HepG2 (cell line): ENCODE measurements around the gene PCLO. TPM values are rescaled to one million over a fixed set of nuclear protein-coding genes. Genes with fewer than 3 reads are reported as not detected.

Experiments used
- ATAC-seq: fragments of 200-7000 bp; cut with Tn5 transposase; 3 replicates; pipeline ENCODE4 v1.9.1; 2020; ENCODE audit warnings: mild to moderate bottlenecking, moderate library complexity
- BruUV-seq: library from RNA; stranded (reverse); fragments of 400-500 nt; replicated peaks from 2 replicates; lab custom pipeline; 2021; lab: Mats Ljungman, UMichigan
- CTCF ChIA-PET: fragments of 300-600 bp; formaldehyde crosslinking; extraction: SDS; loops from one replicate; lab custom pipeline; 2021; ENCODE audit warnings: low total read pairs, inconsistent platforms, low intra/inter-chr PET ratio; lab: Yijun Ruan, JAX
- POLR2A ChIA-PET: fragments of 350-600 bp; sonication (Branson Sonifier 250); formaldehyde crosslinking; loops from one replicate; lab custom pipeline; 2020; ENCODE audit warnings: antibody characterized with exemption, inconsistent platforms; lab: Yijun Ruan, JAX
- DNase-seq: peaks from one replicate; pipeline ENCODE4 v3.0.0-alpha.2; 2015; ENCODE audit warnings: low spot score
- FAIRE-seq: peaks from 3 replicates; lab custom pipeline; 2011; peaks lifted over from hg19 to GRCh38; lab: Jason Lieb, UNC
- H2AFZ ChIP-seq: one replicate; pipeline ENCODE4 v1.6.1; 2011; ENCODE audit warnings: low read length, inconsistent platforms
- H3K27ac ChIP-seq: fragments of 300-600 bp; 3 replicates; pipeline ENCODE4 v1.8.0; 2011; ENCODE audit warnings: mixed run types, mild to moderate bottlenecking, mixed read lengths, low read length, inconsistent platforms; ENCODE audit not compliant: insufficient read depth; ENCODE audit errors: extremely low read length
- H3K27me3 ChIP-seq, 2 experiments: fragments of 200-600 bp in 1 of 2; 2 replicates in 1 of 2; 3 replicates in 1 of 2; pipeline versions ENCODE4 v1.6.0 to v1.8.0; 2011; ENCODE audit warnings: low read length in 2 of 2, mild to moderate bottlenecking in 2 of 2, moderate library complexity in 2 of 2, inconsistent platforms in 1 of 2; ENCODE audit not compliant: insufficient read depth in 2 of 2, control insufficient read depth in 1 of 2
- H3K36me3 ChIP-seq, 2 experiments: fragments of 200-600 bp in 1 of 2; replicated peaks in 1 of 2; 2 replicates in 1 of 2; 3 replicates in 1 of 2; pipeline versions ENCODE4 v1.5.1 to v1.8.0; 2011; ENCODE audit warnings: low read length in 2 of 2, inconsistent platforms in 1 of 2; ENCODE audit not compliant: insufficient read depth in 2 of 2, control insufficient read depth in 1 of 2
- H3K4me1 ChIP-seq: 2 replicates; pipeline ENCODE4 v1.5.1; 2012; ENCODE audit warnings: low read length, inconsistent platforms; ENCODE audit not compliant: insufficient read depth
- H3K4me2 ChIP-seq: 2 replicates; pipeline ENCODE4 v1.6.0; 2011; ENCODE audit warnings: low read depth, low read length, inconsistent platforms
- H3K4me3 ChIP-seq, 3 experiments: fragments of 200-600 bp in 1 of 3; sonication (generic), shearing (Covaris generic) in 1 of 3; replicated peaks in 1 of 3; 2 replicates each; pipeline ENCODE4 v1.5.1; 2011 to 2016; ENCODE audit warnings: low read length in 3 of 3, inconsistent platforms in 2 of 3, low read depth in 2 of 3, mild to moderate bottlenecking in 2 of 3, control low read depth in 1 of 3, mixed read lengths in 1 of 3; ENCODE audit not compliant: insufficient read depth in 1 of 3
- H3K79me2 ChIP-seq: one replicate; pipeline ENCODE4 v1.6.1; 2011; ENCODE audit warnings: low read length, inconsistent platforms; ENCODE audit not compliant: insufficient read depth
- H3K9ac ChIP-seq: 2 replicates; pipeline ENCODE4 v1.6.0; 2011; ENCODE audit warnings: mild to moderate bottlenecking, low read depth, low read length, inconsistent platforms; ENCODE audit not compliant: insufficient read depth
- H3K9me3 ChIP-seq: 2 replicates; pipeline ENCODE4 v1.5.1; 2012; ENCODE audit warnings: mild to moderate bottlenecking, low read length
- H4K20me1 ChIP-seq: 2 replicates; pipeline ENCODE4 v1.6.0; 2011; ENCODE audit warnings: inconsistent platforms, mild to moderate bottlenecking, low read length, moderate library complexity; ENCODE audit not compliant: insufficient read depth
- CEBPB ChIP-seq: IDR thresholded peaks from 2 replicates; pipeline ENCODE4 v1.6.1; 2011; ENCODE audit warnings: low read depth, low read length, improper control_type of control experiment, borderline replicate concordance
- CREB1 ChIP-seq, 2 experiments: fragments of 450-650 bp in 1 of 2; IDR thresholded peaks; 2 replicates each; pipeline ENCODE4 v1.6.1; 2016 to 2017; ENCODE audit warnings: control low read depth in 1 of 2, mild to moderate bottlenecking in 1 of 2, missing compliant biosample characterization in 1 of 2, missing genetic modification characterization in 1 of 2
- ERF ChIP-seq: IDR thresholded peaks from 2 replicates; pipeline ENCODE4 v1.6.1; 2018; ENCODE audit warnings: missing biosample characterization, missing genetic modification reagents
- HDAC6 ChIP-seq: fragments of 200-600 bp; sonication (generic); IDR thresholded peaks from 2 replicates; pipeline ENCODE4 v1.7.0; 2017; ENCODE audit warnings: mild to moderate bottlenecking, antibody characterized with exemption, low read length, low read depth
- HMGA1 ChIP-seq: sonication (generic); formaldehyde crosslinking; conservative IDR thresholded peaks from 2 replicates; pipeline ENCODE4 v1.4.0; 2020; ENCODE audit warnings: missing genetic modification reagents
- KLF16 ChIP-seq, 2 experiments: sonication (generic) in 1 of 2; formaldehyde crosslinking in 1 of 2; IDR thresholded peaks; 2 replicates each; pipeline versions ENCODE4 v1.6.1 to v1.8.0; 2016 to 2023; ENCODE audit warnings: missing genetic modification reagents in 2 of 2, missing compliant biosample characterization in 1 of 2
- NFE2L1 ChIP-seq: sonication (generic); formaldehyde crosslinking; IDR thresholded peaks from 2 replicates; pipeline ENCODE4 v1.4.0; 2020; ENCODE audit warnings: missing genetic modification reagents, mild to moderate bottlenecking, borderline replicate concordance
- REXO4 ChIP-seq: sonication (generic); formaldehyde crosslinking; IDR thresholded peaks from 2 replicates; pipeline ENCODE4 v1.8.0; 2022; ENCODE audit warnings: missing genetic modification reagents, mild to moderate bottlenecking, borderline replicate concordance
- ZMYM3 ChIP-seq: sonication (generic); formaldehyde crosslinking; IDR thresholded peaks from 2 replicates; pipeline ENCODE4 v1.5.1; 2020; ENCODE audit warnings: mild to moderate bottlenecking, missing genetic modification reagents
- ZNF234 ChIP-seq: sonication (generic); formaldehyde crosslinking; conservative IDR thresholded peaks from 2 replicates; pipeline ENCODE4 v1.5.1; 2020; ENCODE audit warnings: mild to moderate bottlenecking, missing genetic modification reagents
- ZNF260 ChIP-seq: sonication (generic); formaldehyde crosslinking; IDR thresholded peaks from 2 replicates; pipeline ENCODE4 v1.4.0; 2020; ENCODE audit warnings: missing genetic modification reagents, low read depth, mild to moderate bottlenecking, borderline replicate concordance
- ZNF335 ChIP-seq: sonication (generic); formaldehyde crosslinking; IDR thresholded peaks from 2 replicates; pipeline ENCODE4 v1.4.0; 2020; ENCODE audit warnings: missing genetic modification reagents
- ZNF44 ChIP-seq: sonication (generic); formaldehyde crosslinking; IDR thresholded peaks from 2 replicates; pipeline ENCODE4 v1.5.1; 2020; ENCODE audit warnings: mild to moderate bottlenecking, missing genetic modification reagents
- ZNF839 ChIP-seq: sonication (generic); formaldehyde crosslinking; IDR thresholded peaks from 2 replicates; pipeline ENCODE4 v1.4.0; 2020; ENCODE audit warnings: missing genetic modification reagents, mild to moderate bottlenecking, borderline replicate concordance
- WGBS: methylation state at CpG from one replicate; pipeline ENCODE4 v1.1.6; 2017; ENCODE audit warnings: low lambda C conversion rate; 5-methylcytosine and 5-hydroxymethylcytosine counted together
- in situ Hi-C: cut with HindIII; loops from 2 replicates; pipeline ENCODE4 v1.10.0; 2017; ENCODE audit warnings: low pct_unique_long_range_greater_than_20kb; ENCODE audit not compliant: extremely low pct_ligation_motif_present
- intact Hi-C: fragments of 100-400 bp; cut with micrococcal nuclease; formaldehyde crosslinking; loops from one replicate; pipeline ENCODE4 v1.10.0; 2022; ENCODE audit not compliant: unreplicated experiment
- polyA plus RNA-seq, 8 experiments: library from polyadenylated mRNA; depleted of rRNA in 3 of 8; stranded (reverse) in 7 of 8; unstranded in 1 of 8; fragments of >200 nt; fragmentation: Illumina TruSeq in 4 of 8; extraction: Trizol in 4 of 8; gene quantifications; 2 replicates each; pipeline versions ENCODE4 v1.2.1 to v1.2.3, GENCODE V29; 2011 to 2016; ENCODE audit warnings: low read depth in 4 of 8, missing spikeins in 1 of 8, mixed read lengths in 1 of 8; ENCODE audit not compliant: insufficient read depth in 1 of 8
- total RNA-seq, 5 experiments: library from RNA; depleted of rRNA; stranded (reverse); fragments of >200 nt; fragmentation: Illumina TruSeq; extraction: Trizol; gene quantifications; 2 replicates each; pipeline ENCODE4 v1.2.3, GENCODE V29; 2016; ENCODE audit warnings: low read depth in 1 of 5
- TF ChIP-seq, protein P1 (sequence below): sonication (generic); formaldehyde crosslinking; IDR thresholded peaks from 2 replicates; pipeline ENCODE4 v1.8.0; 2022; ENCODE audit warnings: mild to moderate bottlenecking, missing genetic modification reagents; ENCODE audit not compliant: insufficient replicate concordance
- TF ChIP-seq, protein P2 (sequence below): sonication (generic); formaldehyde crosslinking; IDR thresholded peaks from 2 replicates; pipeline ENCODE4 v1.4.0; 2020; ENCODE audit warnings: missing genetic modification reagents
- TF ChIP-seq, protein P3 (sequence below): sonication (generic); formaldehyde crosslinking; IDR thresholded peaks from 2 replicates; pipeline ENCODE4 v1.5.0; 2020; ENCODE audit warnings: mild to moderate bottlenecking, missing genetic modification reagents
- TF ChIP-seq, protein P4 (sequence below): sonication (generic); formaldehyde crosslinking; IDR thresholded peaks from 2 replicates; pipeline ENCODE4 v1.4.0; 2020; ENCODE audit warnings: missing genetic modification reagents
- TF ChIP-seq, protein P5 (sequence below): sonication (generic); formaldehyde crosslinking; IDR thresholded peaks from 2 replicates; pipeline ENCODE4 v1.4.0; 2020; ENCODE audit warnings: low read depth, mild to moderate bottlenecking, missing genetic modification reagents

PCLO gene
- total and polyA plus RNA-seq, 2 of the 13 experiments (the other 11 are each of a cell fraction or from before 2014, with no cell fraction given) = 0.07 to 0.29 TPM

DNA sequence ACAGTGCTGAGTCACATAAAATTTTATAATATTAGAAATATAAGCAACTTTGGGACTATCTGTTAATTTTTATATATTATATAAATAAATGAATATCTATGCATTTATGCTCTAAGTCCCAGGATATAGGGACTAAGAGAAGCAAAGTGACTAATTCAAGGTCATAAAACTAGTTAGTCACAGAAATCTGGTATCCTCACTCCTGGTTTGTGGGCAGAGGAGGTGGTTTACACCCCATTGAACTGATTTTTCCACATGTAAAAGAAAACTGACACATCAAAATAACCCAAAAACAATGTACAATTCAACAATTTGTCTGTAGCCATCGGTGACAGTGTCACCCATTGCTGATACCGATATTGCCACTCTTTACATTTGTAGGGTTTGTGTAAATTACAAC lies 3.0 kb downstream of the PCLO start:
- peaks cover 14% of the 10 kb centered on the region for H3K4me1 ChIP-seq
- H3K4me2 ChIP-seq = no peak overlapping the region
- no peaks in the 10 kb centered on the region for H3K9me3 ChIP-seq
- no peak for TF ChIP-seq KLF16 (CRISPR knock-in tag; IDR thresholded peaks at IDR 0.05)
- TF ChIP-seq CREB1 (IDR thresholded peaks at IDR 0.05) = no peak
- no peak for TF ChIP-seq CREB1 (CRISPR knock-in tag; IDR thresholded peaks at IDR 0.05)
- no peak for TF ChIP-seq ZNF335
- no peak for TF ChIP-seq ZMYM3
- TF ChIP-seq, protein P1, sequence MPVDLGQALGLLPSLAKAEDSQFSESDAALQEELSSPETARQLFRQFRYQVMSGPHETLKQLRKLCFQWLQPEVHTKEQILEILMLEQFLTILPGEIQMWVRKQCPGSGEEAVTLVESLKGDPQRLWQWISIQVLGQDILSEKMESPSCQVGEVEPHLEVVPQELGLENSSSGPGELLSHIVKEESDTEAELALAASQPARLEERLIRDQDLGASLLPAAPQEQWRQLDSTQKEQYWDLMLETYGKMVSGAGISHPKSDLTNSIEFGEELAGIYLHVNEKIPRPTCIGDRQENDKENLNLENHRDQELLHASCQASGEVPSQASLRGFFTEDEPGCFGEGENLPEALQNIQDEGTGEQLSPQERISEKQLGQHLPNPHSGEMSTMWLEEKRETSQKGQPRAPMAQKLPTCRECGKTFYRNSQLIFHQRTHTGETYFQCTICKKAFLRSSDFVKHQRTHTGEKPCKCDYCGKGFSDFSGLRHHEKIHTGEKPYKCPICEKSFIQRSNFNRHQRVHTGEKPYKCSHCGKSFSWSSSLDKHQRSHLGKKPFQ (CRISPR knock-in tag) = no peak
- TF ChIP-seq, protein P2, sequence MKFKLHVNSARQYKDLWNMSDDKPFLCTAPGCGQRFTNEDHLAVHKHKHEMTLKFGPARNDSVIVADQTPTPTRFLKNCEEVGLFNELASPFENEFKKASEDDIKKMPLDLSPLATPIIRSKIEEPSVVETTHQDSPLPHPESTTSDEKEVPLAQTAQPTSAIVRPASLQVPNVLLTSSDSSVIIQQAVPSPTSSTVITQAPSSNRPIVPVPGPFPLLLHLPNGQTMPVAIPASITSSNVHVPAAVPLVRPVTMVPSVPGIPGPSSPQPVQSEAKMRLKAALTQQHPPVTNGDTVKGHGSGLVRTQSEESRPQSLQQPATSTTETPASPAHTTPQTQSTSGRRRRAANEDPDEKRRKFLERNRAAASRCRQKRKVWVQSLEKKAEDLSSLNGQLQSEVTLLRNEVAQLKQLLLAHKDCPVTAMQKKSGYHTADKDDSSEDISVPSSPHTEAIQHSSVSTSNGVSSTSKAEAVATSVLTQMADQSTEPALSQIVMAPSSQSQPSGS = no peak
- TF ChIP-seq ZNF234 (CRISPR knock-in tag) = no peak
- TF ChIP-seq, protein P3, sequence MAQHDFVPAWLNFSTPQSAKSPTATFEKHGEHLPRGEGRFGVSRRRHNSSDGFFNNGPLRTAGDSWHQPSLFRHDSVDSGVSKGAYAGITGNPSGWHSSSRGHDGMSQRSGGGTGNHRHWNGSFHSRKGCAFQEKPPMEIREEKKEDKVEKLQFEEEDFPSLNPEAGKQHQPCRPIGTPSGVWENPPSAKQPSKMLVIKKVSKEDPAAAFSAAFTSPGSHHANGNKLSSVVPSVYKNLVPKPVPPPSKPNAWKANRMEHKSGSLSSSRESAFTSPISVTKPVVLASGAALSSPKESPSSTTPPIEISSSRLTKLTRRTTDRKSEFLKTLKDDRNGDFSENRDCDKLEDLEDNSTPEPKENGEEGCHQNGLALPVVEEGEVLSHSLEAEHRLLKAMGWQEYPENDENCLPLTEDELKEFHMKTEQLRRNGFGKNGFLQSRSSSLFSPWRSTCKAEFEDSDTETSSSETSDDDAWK (CRISPR knock-in tag) = no peak
- TF ChIP-seq, protein P4, sequence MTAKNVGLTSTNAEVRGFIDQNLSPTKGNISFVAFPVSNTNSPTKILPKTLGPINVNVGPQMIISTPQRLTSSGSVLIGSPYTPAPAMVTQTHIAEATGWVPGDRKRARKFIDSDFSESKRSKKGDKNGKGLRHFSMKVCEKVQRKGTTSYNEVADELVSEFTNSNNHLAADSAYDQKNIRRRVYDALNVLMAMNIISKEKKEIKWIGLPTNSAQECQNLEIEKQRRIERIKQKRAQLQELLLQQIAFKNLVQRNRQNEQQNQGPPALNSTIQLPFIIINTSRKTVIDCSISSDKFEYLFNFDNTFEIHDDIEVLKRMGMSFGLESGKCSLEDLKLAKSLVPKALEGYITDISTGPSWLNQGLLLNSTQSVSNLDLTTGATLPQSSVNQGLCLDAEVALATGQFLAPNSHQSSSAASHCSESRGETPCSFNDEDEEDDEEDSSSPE (CRISPR knock-in tag) = no peak
- TF ChIP-seq CEBPB = no peak
- no peak for TF ChIP-seq HDAC6
- TF ChIP-seq HMGA1 = no peak
- no peak for TF ChIP-seq ZNF260 (CRISPR knock-in tag)
- no peak for TF ChIP-seq ZNF839 (CRISPR knock-in tag)
- TF ChIP-seq REXO4 (CRISPR knock-in tag) = no peak
- TF ChIP-seq ZNF44 (CRISPR knock-in tag) = no peak
- no peak for TF ChIP-seq ERF (CRISPR knock-in tag)
- TF ChIP-seq, protein P5, sequence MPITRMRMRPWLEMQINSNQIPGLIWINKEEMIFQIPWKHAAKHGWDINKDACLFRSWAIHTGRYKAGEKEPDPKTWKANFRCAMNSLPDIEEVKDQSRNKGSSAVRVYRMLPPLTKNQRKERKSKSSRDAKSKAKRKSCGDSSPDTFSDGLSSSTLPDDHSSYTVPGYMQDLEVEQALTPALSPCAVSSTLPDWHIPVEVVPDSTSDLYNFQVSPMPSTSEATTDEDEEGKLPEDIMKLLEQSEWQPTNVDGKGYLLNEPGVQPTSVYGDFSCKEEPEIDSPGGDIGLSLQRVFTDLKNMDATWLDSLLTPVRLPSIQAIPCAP (CRISPR knock-in tag) = no peak
- TF ChIP-seq NFE2L1 (CRISPR knock-in tag) = no peak
- FAIRE-seq (no peak), DNase-seq (no peak), ATAC-seq (no peak)
- CTCF ChIA-PET = no interaction called here
- BruUV-seq = no TSS peak
- H3K79me2 ChIP-seq = no peaks in the 10 kb centered on the region
- H3K27ac ChIP-seq = no peak overlapping the region
- H3K36me3 ChIP-seq = no peaks in the 10 kb centered on the region
- POLR2A ChIA-PET = no interaction called here
- intact Hi-C loops = no loop called here
- H3K27me3 ChIP-seq = no peaks in the 10 kb centered on the region
- no peak overlapping the region for H3K9ac ChIP-seq
- in situ Hi-C loops = no loop called here
- H4K20me1 ChIP-seq = no peaks in the 10 kb centered on the region; the same call in 1 of the 2 replicates
- H2AFZ ChIP-seq = no peak overlapping the region
- 11% methylated on average over 2 of the region's 2 CpGs for WGBS
- H3K4me3 ChIP-seq = no peak overlapping the region
